ENCODE measurements around the gene AAK1. TPM values are rescaled to one million over a fixed set of nuclear protein-coding genes. Genes with fewer than 3 reads are reported as not detected.
A peak's percentile ranks its signal among the peaks of the same experiment; 100 is the strongest.

AAK1 gene
- total and polyA plus RNA-seq, 2 of the 13 experiments (the other 11 are each of a cell fraction or from before 2014, with no cell fraction given) = 9.8 to 10.3 TPM

DNA sequence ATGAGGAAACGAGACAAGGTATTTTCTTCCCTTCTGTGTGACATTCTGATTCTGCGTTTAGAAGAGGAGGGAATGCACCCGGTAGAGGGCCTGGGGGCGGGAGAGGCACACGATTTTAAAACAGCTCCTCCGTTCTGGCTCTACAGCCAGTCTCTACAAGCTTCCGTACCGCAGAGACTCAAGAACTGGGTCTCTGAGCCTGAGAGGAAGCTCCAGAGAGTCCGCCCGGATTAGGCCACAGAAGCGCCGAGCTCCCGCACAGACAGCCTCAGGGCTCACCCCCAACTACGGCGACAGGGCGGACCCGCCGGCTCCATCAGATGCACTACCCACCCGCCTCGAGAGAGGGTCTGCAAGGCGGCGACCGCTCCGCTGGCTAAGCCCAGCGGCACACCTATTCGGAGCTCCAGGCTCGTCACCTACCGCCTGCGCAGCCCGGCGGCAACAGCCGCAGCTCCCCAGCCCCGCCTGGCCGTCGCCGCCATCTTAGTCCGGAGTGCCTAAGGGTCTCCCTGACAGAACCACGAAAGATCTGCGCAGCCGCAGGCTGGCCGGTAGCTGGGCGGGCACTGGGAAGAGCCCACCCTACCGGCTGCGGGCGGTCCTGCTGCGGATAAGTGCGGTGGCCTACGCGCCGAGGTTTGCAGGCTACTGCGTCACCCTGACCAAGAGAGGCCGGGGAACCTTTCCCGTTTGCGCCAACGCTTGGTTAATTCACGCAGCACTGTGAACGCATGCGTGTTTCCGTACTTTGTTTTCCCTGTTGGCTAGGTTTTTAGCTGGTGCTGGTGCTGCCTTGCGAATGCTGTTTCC, 206.4 kb downstream of the AAK1 start, which contains the start of gene NFU1 (continued):
- TF ChIP-seq NR2F2 (IDR thresholded peaks at IDR 0.05; ENCODE audit: borderline replicate concordance, low read depth) (no peak), ZNF329 (CRISPR knock-in tag; IDR thresholded peaks at IDR 0.05; ENCODE audit: low read depth) (peak; percentile 91), NFE2L1 (CRISPR knock-in tag; IDR thresholded peaks at IDR 0.05; ENCODE audit: borderline replicate concordance) (peak; percentile 80), ONECUT2 (CRISPR knock-in tag; IDR thresholded peaks at IDR 0.05) (no peak), EED (CRISPR knock-in tag; IDR thresholded peaks at IDR 0.05) (peak; percentile 78), ZNF737 (CRISPR knock-in tag; IDR thresholded peaks at IDR 0.05; ENCODE audit: borderline replicate concordance) (peak; percentile 67; the same call in 1 of the 2 replicates), PHF21A (CRISPR knock-in tag; IDR thresholded peaks at IDR 0.05) (no peak; the same call in 1 of the 2 replicates), ZFP36 (IDR thresholded peaks at IDR 0.05; ENCODE audit: borderline replicate concordance, low read depth, low read length, partially characterized antibody) (no peak)
- TF ChIP-seq, protein P1, sequence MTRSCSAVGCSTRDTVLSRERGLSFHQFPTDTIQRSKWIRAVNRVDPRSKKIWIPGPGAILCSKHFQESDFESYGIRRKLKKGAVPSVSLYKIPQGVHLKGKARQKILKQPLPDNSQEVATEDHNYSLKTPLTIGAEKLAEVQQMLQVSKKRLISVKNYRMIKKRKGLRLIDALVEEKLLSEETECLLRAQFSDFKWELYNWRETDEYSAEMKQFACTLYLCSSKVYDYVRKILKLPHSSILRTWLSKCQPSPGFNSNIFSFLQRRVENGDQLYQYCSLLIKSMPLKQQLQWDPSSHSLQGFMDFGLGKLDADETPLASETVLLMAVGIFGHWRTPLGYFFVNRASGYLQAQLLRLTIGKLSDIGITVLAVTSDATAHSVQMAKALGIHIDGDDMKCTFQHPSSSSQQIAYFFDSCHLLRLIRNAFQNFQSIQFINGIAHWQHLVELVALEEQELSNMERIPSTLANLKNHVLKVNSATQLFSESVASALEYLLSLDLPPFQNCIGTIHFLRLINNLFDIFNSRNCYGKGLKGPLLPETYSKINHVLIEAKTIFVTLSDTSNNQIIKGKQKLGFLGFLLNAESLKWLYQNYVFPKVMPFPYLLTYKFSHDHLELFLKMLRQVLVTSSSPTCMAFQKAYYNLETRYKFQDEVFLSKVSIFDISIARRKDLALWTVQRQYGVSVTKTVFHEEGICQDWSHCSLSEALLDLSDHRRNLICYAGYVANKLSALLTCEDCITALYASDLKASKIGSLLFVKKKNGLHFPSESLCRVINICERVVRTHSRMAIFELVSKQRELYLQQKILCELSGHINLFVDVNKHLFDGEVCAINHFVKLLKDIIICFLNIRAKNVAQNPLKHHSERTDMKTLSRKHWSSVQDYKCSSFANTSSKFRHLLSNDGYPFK (CRISPR knock-in tag; IDR thresholded peaks at IDR 0.05; ENCODE audit: borderline replicate concordance) = peak; percentile 97; the same call in 1 of the 2 replicates
- TF ChIP-seq, protein P2, sequence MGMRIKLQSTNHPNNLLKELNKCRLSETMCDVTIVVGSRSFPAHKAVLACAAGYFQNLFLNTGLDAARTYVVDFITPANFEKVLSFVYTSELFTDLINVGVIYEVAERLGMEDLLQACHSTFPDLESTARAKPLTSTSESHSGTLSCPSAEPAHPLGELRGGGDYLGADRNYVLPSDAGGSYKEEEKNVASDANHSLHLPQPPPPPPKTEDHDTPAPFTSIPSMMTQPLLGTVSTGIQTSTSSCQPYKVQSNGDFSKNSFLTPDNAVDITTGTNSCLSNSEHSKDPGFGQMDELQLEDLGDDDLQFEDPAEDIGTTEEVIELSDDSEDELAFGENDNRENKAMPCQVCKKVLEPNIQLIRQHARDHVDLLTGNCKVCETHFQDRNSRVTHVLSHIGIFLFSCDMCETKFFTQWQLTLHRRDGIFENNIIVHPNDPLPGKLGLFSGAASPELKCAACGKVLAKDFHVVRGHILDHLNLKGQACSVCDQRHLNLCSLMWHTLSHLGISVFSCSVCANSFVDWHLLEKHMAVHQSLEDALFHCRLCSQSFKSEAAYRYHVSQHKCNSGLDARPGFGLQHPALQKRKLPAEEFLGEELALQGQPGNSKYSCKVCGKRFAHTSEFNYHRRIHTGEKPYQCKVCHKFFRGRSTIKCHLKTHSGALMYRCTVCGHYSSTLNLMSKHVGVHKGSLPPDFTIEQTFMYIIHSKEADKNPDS (CRISPR knock-in tag; IDR thresholded peaks at IDR 0.05) = peak; percentile 54; the same call in 1 of the 2 replicates
- TF ChIP-seq, protein P3, sequence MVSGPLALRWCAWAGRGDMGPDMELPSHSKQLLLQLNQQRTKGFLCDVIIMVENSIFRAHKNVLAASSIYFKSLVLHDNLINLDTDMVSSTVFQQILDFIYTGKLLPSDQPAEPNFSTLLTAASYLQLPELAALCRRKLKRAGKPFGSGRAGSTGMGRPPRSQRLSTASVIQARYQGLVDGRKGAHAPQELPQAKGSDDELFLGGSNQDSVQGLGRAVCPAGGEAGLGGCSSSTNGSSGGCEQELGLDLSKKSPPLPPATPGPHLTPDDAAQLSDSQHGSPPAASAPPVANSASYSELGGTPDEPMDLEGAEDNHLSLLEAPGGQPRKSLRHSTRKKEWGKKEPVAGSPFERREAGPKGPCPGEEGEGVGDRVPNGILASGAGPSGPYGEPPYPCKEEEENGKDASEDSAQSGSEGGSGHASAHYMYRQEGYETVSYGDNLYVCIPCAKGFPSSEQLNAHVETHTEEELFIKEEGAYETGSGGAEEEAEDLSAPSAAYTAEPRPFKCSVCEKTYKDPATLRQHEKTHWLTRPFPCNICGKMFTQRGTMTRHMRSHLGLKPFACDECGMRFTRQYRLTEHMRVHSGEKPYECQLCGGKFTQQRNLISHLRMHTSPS (CRISPR knock-in tag; IDR thresholded peaks at IDR 0.05; ENCODE audit: low read depth) = no peak; the same call in 1 of the 2 replicates
- TF ChIP-seq, protein P4, sequence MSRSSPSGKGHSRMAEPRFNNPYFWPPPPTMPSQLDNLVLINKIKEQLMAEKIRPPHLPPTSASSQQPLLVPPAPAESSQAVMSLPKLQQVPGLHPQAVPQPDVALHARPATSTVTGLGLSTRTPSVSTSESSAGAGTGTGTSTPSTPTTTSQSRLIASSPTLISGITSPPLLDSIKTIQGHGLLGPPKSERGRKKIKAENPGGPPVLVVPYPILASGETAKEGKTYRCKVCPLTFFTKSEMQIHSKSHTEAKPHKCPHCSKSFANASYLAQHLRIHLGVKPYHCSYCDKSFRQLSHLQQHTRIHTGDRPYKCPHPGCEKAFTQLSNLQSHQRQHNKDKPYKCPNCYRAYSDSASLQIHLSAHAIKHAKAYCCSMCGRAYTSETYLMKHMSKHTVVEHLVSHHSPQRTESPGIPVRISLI (CRISPR knock-in tag; IDR thresholded peaks at IDR 0.05; ENCODE audit: borderline replicate concordance) = peak; percentile 43; the same call in 1 of the 2 replicates
- TF ChIP-seq, protein P5, sequence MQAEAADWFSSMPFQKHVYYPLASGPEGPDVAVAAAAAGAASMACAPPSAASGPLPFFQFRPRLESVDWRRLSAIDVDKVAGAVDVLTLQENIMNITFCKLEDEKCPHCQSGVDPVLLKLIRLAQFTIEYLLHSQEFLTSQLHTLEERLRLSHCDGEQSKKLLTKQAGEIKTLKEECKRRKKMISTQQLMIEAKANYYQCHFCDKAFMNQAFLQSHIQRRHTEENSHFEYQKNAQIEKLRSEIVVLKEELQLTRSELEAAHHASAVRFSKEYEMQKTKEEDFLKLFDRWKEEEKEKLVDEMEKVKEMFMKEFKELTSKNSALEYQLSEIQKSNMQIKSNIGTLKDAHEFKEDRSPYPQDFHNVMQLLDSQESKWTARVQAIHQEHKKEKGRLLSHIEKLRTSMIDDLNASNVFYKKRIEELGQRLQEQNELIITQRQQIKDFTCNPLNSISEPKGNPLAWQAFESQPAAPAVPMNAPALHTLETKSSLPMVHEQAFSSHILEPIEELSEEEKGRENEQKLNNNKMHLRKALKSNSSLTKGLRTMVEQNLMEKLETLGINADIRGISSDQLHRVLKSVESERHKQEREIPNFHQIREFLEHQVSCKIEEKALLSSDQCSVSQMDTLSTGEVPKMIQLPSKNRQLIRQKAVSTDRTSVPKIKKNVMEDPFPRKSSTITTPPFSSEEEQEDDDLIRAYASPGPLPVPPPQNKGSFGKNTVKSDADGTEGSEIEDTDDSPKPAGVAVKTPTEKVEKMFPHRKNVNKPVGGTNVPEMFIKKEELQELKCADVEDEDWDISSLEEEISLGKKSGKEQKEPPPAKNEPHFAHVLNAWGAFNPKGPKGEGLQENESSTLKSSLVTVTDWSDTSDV (CRISPR knock-in tag; IDR thresholded peaks at IDR 0.05) = peak; percentile 94; the same call in 1 of the 2 replicates
- TF ChIP-seq, protein P6, sequence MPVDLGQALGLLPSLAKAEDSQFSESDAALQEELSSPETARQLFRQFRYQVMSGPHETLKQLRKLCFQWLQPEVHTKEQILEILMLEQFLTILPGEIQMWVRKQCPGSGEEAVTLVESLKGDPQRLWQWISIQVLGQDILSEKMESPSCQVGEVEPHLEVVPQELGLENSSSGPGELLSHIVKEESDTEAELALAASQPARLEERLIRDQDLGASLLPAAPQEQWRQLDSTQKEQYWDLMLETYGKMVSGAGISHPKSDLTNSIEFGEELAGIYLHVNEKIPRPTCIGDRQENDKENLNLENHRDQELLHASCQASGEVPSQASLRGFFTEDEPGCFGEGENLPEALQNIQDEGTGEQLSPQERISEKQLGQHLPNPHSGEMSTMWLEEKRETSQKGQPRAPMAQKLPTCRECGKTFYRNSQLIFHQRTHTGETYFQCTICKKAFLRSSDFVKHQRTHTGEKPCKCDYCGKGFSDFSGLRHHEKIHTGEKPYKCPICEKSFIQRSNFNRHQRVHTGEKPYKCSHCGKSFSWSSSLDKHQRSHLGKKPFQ (CRISPR knock-in tag; IDR thresholded peaks at IDR 0.05; ENCODE audit: insufficient replicate concordance) = peak; percentile 84
